ENCODE data around the gene STKLD1.

Gene STKLD1

DNA sequence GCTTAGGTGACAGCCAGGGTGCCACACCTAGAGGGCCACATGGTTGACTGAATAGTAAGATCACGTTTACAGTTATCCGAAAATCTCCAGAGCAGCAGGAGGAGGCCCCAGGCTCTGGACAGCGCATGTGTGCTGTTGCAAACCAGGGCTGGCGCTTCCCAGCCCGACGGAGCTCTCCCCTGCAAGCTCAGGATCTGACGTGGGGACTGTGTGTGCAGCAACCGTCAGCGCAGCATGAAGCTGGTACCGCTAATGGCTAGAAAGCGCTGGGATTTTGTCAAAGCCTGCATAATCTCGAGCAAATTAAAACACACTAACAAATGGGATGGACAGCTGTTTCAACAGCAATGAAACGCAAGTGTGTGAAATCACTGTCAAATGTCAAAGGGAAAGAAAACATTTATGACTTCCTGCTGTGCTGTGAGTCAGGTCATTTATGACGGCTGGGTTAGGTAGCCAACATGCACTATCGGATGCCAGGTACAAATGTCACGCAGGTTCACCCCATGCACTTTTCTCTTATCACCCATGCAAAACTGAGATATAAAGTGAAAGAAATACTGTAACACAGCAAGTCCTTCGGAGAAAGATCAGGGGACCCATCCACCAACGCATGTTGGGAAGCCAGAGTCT is 7.8 kb upstream of the STKLD1 start:
- H3K79me2 ChIP-seq (ENCODE audit: low read length): peaks cover 86% of the 10 kb centered on the region
- H3K36me3 ChIP-seq (replicated peaks; ENCODE audit: insufficient read depth, low read length): peaks cover 9% of the 10 kb centered on the region; the same call in 1 of the 2 replicates
- H4K20me1 ChIP-seq (ENCODE audit: insufficient read depth, low read length): peaks cover 47% of the 10 kb centered on the region
- TF ChIP-seq EZH2 (optimal IDR thresholded peaks at IDR 0.05; ENCODE audit: low read depth, low read length): no peak
- TF ChIP-seq, protein P1, sequence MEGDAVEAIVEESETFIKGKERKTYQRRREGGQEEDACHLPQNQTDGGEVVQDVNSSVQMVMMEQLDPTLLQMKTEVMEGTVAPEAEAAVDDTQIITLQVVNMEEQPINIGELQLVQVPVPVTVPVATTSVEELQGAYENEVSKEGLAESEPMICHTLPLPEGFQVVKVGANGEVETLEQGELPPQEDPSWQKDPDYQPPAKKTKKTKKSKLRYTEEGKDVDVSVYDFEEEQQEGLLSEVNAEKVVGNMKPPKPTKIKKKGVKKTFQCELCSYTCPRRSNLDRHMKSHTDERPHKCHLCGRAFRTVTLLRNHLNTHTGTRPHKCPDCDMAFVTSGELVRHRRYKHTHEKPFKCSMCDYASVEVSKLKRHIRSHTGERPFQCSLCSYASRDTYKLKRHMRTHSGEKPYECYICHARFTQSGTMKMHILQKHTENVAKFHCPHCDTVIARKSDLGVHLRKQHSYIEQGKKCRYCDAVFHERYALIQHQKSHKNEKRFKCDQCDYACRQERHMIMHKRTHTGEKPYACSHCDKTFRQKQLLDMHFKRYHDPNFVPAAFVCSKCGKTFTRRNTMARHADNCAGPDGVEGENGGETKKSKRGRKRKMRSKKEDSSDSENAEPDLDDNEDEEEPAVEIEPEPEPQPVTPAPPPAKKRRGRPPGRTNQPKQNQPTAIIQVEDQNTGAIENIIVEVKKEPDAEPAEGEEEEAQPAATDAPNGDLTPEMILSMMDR (IDR thresholded peaks at IDR 0.05; ENCODE audit: low read length): no peak
- no peak for TF ChIP-seq EZH2phosphoT487 (IDR thresholded peaks at IDR 0.05; ENCODE audit: low read length)
- no peak overlapping the region for H3K27ac ChIP-seq (ENCODE audit: low read length)
- no peaks in the 10 kb centered on the region for H3K9me3 ChIP-seq (replicated peaks; ENCODE audit: insufficient read depth, low read length)
- H3F3A ChIP-seq (ENCODE audit: insufficient read depth, low read length): no peaks in the 10 kb centered on the region
- no peak for DNase-seq
- H3K4me2 ChIP-seq (ENCODE audit: low read depth, low read length): no peak overlapping the region
- H2AFZ ChIP-seq (ENCODE audit: low read length): no peak overlapping the region
- no peak overlapping the region for H3K4me3 ChIP-seq (ENCODE audit: low read length)
- no peaks in the 10 kb centered on the region for H3K9me2 ChIP-seq (replicated peaks; ENCODE audit: insufficient read depth, low read length)
- H3K27me3 ChIP-seq (replicated peaks; ENCODE audit: insufficient read depth, low read length): no peaks in the 10 kb centered on the region
- H3K9ac ChIP-seq (ENCODE audit: low read length): no peak overlapping the region
- H3K4me1 ChIP-seq (ENCODE audit: low read length): no peaks in the 10 kb centered on the region

DNA sequence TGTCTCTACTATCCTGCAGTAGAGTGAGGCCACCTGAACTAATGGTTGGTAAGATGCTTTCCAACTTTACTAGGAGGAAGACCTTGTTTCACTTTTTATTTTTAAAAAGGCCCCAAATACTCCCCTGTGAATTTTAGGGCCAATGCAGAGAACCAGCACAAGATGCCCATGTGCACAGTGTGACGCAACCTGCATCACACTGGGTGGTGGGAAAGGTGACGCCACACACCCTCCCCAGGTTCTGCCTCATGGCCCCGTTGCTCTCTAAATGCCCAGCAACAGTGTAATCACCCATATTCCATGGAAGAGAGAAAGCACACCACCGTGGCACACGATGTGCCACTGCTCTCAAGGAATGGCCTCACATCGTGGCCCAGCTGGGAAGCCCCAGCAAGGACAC is 6.7 kb upstream of the STKLD1 start:
- no peak overlapping the region for H2AFZ ChIP-seq (ENCODE audit: low read length)
- H3K9ac ChIP-seq (ENCODE audit: low read length): no peak overlapping the region
- H4K20me1 ChIP-seq (ENCODE audit: insufficient read depth, low read length): peaks cover 47% of the 10 kb centered on the region
- H3K27me3 ChIP-seq (replicated peaks; ENCODE audit: insufficient read depth, low read length): no peaks in the 10 kb centered on the region
- TF ChIP-seq EZH2phosphoT487 (IDR thresholded peaks at IDR 0.05; ENCODE audit: low read length): no peak
- no peak for TF ChIP-seq EZH2 (optimal IDR thresholded peaks at IDR 0.05; ENCODE audit: low read depth, low read length)
- TF ChIP-seq, protein P1 (IDR thresholded peaks at IDR 0.05; ENCODE audit: low read length): no peak
- no peak overlapping the region for H3K4me3 ChIP-seq (ENCODE audit: low read length)
- no peak for DNase-seq
- H3K4me1 ChIP-seq (ENCODE audit: low read length): no peaks in the 10 kb centered on the region
- H3K79me2 ChIP-seq (ENCODE audit: low read length): peaks cover 97% of the 10 kb centered on the region
- H3F3A ChIP-seq (ENCODE audit: insufficient read depth, low read length): no peaks in the 10 kb centered on the region
- no peak overlapping the region for H3K4me2 ChIP-seq (ENCODE audit: low read depth, low read length)
- H3K9me3 ChIP-seq (replicated peaks; ENCODE audit: insufficient read depth, low read length): no peaks in the 10 kb centered on the region
- no peak overlapping the region for H3K27ac ChIP-seq (ENCODE audit: low read length)
- H3K9me2 ChIP-seq (replicated peaks; ENCODE audit: insufficient read depth, low read length): no peaks in the 10 kb centered on the region
- peaks cover 8% of the 10 kb centered on the region; the same call in 1 of the 2 replicates for H3K36me3 ChIP-seq (replicated peaks; ENCODE audit: insufficient read depth, low read length)

DNA sequence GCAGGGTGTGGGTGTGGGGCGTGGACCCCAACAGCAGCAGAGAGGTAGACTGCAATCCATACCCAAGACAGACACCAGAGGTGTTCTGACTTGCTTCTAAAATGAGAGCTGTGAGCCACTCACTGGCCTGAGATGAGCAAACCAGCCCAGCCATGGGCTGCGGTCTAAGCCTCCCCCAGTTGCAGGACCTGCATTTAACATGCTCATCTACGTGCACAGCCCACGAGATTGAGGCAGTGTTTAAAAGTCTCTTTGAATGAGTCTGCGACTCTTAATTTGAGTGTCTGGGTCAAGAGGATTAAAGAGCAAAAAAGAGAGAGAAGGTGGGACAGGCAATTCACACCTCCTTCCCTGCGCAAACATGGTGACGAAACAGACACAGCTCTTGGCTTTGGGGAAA is 6.2 kb upstream of the STKLD1 start:
- no peak overlapping the region for H3K4me2 ChIP-seq (ENCODE audit: low read depth, low read length)
- H3F3A ChIP-seq (ENCODE audit: insufficient read depth, low read length): no peaks in the 10 kb centered on the region
- peaks cover 47% of the 10 kb centered on the region for H4K20me1 ChIP-seq (ENCODE audit: insufficient read depth, low read length)
- no peak overlapping the region for H3K27ac ChIP-seq (ENCODE audit: low read length)
- H3K36me3 ChIP-seq (replicated peaks; ENCODE audit: insufficient read depth, low read length): peaks cover 8% of the 10 kb centered on the region; the same call in 1 of the 2 replicates
- H2AFZ ChIP-seq (ENCODE audit: low read length): no peak overlapping the region
- no peaks in the 10 kb centered on the region for H3K9me2 ChIP-seq (replicated peaks; ENCODE audit: insufficient read depth, low read length)
- H3K9ac ChIP-seq (ENCODE audit: low read length): no peak overlapping the region
- no peaks in the 10 kb centered on the region for H3K27me3 ChIP-seq (replicated peaks; ENCODE audit: insufficient read depth, low read length)
- no peaks in the 10 kb centered on the region for H3K9me3 ChIP-seq (replicated peaks; ENCODE audit: insufficient read depth, low read length)
- H3K4me1 ChIP-seq (ENCODE audit: low read length): no peaks in the 10 kb centered on the region
- H3K79me2 ChIP-seq (ENCODE audit: low read length): peaks cover 99% of the 10 kb centered on the region
- no peak overlapping the region for H3K4me3 ChIP-seq (ENCODE audit: low read length)
- no peak for DNase-seq
- TF ChIP-seq, protein P1 (IDR thresholded peaks at IDR 0.05; ENCODE audit: low read length): no peak
- no peak for TF ChIP-seq EZH2 (optimal IDR thresholded peaks at IDR 0.05; ENCODE audit: low read depth, low read length)
- TF ChIP-seq EZH2phosphoT487 (IDR thresholded peaks at IDR 0.05; ENCODE audit: low read length): no peak

Measured in MM.1S (cell line).